Mononuclear cell (primary cell): Measurements from ENCODE around the gene TCL1B. TPM values are rescaled to one million over a fixed set of nuclear protein-coding genes. Genes with fewer than 3 reads are reported as not detected.
"Not testable (repeated sequence)": the region's sequence is repeated elsewhere in the genome, so short reads cannot be mapped to it uniquely, and the experiment has no call there.

Experiments used
- H3K27me3 ChIP-seq: 2 replicates; pipeline ENCODE4 v1.6.0; 2011; ENCODE audit warnings: low read length, control low read depth; ENCODE audit not compliant: insufficient read depth
- H3K4me1 ChIP-seq: 2 replicates; pipeline ENCODE4 v1.5.1; 2011; ENCODE audit warnings: mild to moderate bottlenecking, low read length, control low read depth; ENCODE audit not compliant: insufficient read depth
- H3K4me3 ChIP-seq: 2 replicates; pipeline ENCODE4 v1.5.1; 2011; ENCODE audit warnings: mild to moderate bottlenecking, low read length, moderate library complexity
- H3K9me3 ChIP-seq: 2 replicates; pipeline ENCODE4 v1.5.1; 2011; ENCODE audit warnings: low read depth, mild to moderate bottlenecking, control low read depth, low read length
- total RNA-seq: library from RNA; depleted of rRNA; stranded (reverse); fragments of >200 nt; gene quantifications from one replicate; pipeline ENCODE4 v1.2.3, GENCODE V29; 2012

TCL1B gene
- total RNA-seq, 1 donor: 0.21 TPM

DNA sequence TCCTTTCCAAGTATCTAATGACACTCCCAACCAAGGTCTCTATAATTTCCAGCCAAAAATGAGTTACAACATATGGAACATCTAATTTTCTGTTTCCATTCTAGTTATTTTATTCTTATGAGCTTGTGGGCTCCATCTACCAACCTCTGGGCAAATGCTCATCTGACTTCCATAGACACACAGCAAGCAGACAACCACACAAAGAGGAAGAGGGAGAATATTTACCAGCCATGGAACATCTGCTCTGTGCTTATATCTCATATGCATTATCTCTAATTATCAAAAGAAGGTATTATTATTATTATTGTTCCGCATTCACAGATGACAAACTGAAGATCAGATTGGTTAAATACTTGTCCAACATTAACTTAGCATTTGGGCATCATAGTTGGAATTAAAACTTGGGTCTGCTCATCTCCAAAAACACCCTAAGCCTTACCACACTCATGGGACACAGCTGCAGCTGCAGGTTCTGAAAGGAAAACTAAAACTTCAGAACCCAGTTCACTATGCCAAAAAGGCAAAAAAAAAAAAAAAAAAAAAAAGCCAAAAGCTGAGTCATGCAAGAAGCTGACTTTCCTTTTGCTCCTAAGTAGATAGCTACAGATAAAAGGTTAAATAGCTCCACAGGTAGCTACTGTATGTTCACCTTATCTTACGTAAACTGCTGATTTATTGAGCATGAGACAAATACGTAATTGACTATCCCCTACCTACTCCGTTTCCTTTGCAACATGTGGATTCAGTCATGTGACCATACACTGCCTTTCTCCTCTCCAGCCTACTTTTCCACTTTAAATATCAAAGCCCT, 23.6 kb upstream of the TCL1B start:
- Histone ChIP-seq H3K9me3 (no peaks in the 10 kb centered on the region), H3K27me3 (no peaks in the 10 kb centered on the region), H3K4me1 (peaks cover 25% of the 10 kb centered on the region), H3K4me3 (no peak overlapping the region)

DNA sequence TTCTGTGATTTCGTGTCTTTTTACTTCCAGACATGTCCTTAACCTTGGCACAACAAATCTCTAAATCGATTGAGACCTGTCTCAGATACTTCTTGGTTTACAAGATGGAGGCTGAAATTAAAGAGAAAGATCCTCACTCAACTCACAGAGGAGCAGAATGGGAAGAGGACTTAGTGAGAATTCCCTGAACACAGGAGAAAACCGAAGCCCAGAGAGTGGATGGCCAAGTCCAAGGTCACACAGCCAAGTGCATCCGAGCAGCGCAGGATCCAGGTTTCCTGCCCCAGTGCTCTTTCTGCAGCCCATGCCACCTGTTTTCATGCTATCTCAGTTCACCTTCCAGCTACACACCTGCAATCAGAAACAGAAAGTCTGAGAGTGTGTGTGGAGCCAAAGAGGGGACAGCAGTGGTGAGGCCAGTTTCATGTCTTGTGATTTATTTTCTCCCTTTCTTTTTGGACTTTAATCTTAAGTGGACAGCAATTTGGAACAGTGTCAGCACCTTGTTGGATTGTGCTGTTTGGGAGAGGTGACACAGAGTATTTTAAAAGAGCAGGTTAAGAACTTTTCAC, 22.9 kb upstream of the TCL1B start:
- H3K9me3 ChIP-seq: no peaks in the 10 kb centered on the region
- peaks cover 26% of the 10 kb centered on the region for H3K4me1 ChIP-seq
- H3K4me3 ChIP-seq: no peak overlapping the region
- no peaks in the 10 kb centered on the region for H3K27me3 ChIP-seq

DNA sequence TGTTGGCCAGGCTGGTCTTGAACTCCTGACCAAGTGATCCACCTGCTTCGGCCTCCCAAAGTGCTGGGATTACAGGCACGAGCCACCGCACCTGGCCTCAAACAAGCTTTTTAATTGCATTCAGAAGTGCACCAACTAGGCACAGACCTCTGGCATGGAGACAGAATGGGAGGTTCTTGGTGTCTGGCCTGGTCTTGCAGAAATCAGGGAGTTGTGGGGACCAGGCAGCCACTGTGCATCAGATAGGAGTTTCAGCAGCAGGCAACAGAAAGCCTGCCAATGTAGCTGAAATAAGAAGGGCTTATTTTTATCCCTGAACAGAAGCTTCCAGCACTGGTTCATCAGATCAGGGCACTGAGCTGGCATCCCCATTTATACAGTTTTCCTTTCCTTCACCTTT, 22.2 kb upstream of the TCL1B start:
- Histone ChIP-seq H3K27me3 (no peaks in the 10 kb centered on the region), H3K4me3 (no peak overlapping the region), H3K4me1 (peaks cover 26% of the 10 kb centered on the region), H3K9me3 (no peaks in the 10 kb centered on the region)

GRCh38 chr14:95664546-95664945, 21.7 kb upstream of the TCL1B start:
- Histone ChIP-seq H3K27me3 (no peaks in the 10 kb centered on the region), H3K4me1 (peaks cover 26% of the 10 kb centered on the region), H3K9me3 (no peaks in the 10 kb centered on the region), H3K4me3 (no peak overlapping the region)

GRCh38 chr14:95665530-95665929, 20.7 kb upstream of the TCL1B start:
- peaks cover 26% of the 10 kb centered on the region for H3K4me1 ChIP-seq
- not testable (repeated sequence) for H3K4me3 ChIP-seq, H3K9me3 ChIP-seq, H3K27me3 ChIP-seq

DNA sequence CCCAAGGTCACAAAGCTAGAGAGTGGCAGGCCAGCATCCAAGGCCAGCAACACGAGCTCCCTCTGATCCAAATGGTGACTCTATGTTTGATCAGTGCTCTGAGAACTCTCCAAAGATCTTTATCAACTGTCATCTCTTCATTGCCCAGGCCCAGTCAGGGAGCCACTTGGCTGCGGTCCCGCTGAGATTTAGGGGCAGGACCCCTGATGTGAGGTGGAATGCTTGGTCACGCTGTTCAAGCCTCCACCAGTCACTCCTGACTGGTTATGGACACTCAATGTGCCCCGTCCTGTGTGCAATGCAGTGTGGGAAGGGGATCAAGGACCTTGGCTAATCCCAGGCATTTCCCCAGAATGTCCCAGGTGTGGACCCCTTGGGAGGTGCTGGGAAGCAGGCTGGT, 19.8 kb upstream of the TCL1B start:
- no peak overlapping the region for H3K4me3 ChIP-seq
- peaks cover 26% of the 10 kb centered on the region for H3K4me1 ChIP-seq
- no peaks in the 10 kb centered on the region for H3K27me3 ChIP-seq
- no peaks in the 10 kb centered on the region for H3K9me3 ChIP-seq

DNA sequence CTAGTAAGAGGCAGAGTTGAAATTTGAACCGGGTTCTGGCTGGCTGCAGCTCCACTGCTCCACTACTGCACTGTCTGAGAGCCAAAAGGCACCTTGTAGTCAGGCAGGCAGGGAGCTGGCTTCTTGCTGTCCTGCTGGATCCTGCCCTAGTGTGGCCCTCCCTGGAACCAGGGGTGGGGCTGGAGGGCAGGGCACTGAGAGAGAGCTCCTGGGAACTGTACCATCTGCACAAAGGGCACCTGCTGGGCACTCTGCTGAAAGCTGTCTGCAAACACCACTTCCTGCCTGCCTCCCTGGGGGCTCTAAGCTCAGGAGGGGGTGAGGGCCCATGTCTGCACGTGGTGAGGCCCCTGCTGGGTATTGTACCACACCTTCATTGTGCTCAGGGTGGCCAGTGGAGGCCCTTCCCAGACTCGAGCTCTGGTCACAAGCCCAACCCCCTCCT, 19.0 kb upstream of the TCL1B start:
- Histone ChIP-seq H3K27me3 (no peaks in the 10 kb centered on the region), H3K9me3 (no peaks in the 10 kb centered on the region), H3K4me1 (peaks cover 26% of the 10 kb centered on the region), H3K4me3 (no peak overlapping the region)

DNA sequence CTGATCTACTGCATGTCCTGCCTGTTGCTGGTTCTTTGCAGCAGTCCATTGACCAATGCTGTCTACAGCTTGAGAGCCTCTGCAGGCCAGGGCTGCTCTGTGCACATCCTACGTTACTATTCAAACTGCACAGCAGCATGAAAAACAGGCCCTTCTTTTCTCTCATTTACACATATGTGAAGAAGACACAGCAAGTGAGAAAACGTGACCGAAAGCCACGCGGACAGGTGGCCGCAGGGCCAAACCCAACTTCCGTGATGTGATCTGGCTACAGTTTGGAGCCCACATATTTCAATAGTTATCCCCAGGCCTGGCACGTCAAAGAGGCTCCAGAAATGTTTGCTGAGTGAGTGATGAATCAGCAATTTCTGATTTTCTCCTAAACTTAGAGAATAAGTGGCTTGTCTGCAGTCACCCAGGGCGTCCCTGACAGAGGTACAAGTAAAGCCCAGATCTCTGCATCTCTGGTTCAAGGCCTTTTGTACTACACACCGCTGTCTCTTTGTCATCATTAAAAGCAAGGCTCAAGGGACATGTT, 17.9 kb upstream of the TCL1B start:
- H3K9me3 ChIP-seq: no peaks in the 10 kb centered on the region
- no peaks in the 10 kb centered on the region for H3K27me3 ChIP-seq
- no peak overlapping the region for H3K4me3 ChIP-seq
- peaks cover 21% of the 10 kb centered on the region for H3K4me1 ChIP-seq

GRCh38 chr14:95674613-95675012, 11.6 kb upstream of the TCL1B start:
- Histone ChIP-seq H3K27me3 (no peaks in the 10 kb centered on the region), H3K4me1 (no peaks in the 10 kb centered on the region), H3K4me3 (no peak overlapping the region), H3K9me3 (no peaks in the 10 kb centered on the region)

GRCh38 chr14:95675486-95675885, 10.7 kb upstream of the TCL1B start:
- Histone ChIP-seq H3K27me3 (no peaks in the 10 kb centered on the region), H3K4me1 (peaks cover 8% of the 10 kb centered on the region), H3K4me3 (no peak overlapping the region), H3K9me3 (no peaks in the 10 kb centered on the region)

DNA sequence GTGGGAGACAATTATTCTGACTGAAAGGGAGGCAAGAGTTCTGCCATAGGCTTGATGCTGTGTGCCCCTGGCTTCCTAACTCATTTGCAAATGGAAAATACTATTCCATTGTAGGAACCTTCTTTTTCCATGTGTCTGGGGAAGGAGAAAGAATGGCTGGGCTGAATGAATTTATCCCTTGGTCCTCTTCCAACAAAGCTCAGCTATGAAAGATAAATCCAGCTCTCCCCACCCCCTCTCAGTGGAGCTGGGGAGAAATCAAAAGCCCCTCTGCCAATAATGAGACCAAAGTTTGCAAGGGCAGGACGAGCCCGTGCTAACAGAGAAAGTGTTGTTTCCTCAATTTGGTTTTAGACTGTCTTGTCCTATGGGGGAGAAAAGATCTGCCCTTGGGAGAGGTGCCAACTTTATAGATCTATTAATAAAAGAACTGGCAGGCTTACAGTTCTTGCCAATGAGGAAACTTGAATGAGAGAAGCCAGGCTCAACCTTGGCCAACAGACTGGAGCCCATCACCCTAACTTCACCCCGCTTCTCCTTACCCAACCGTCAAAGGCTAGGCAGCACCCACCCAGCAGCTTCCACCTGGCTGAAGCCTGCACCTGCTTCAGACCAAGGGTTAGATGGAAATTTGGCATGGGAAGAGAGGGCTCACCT, 8.9 kb upstream of the TCL1B start:
- H3K27me3 ChIP-seq: no peaks in the 10 kb centered on the region

GRCh38 chr14:95679148-95679815, 6.9 kb upstream of the TCL1B start:
- Histone ChIP-seq H3K9me3 (no peaks in the 10 kb centered on the region), H3K4me1 (peaks cover 8% of the 10 kb centered on the region), H3K27me3 (no peaks in the 10 kb centered on the region), H3K4me3 (no peak overlapping the region)

More for the DNA sequence above, 8.9 kb upstream of the TCL1B start:
- H3K4me3 ChIP-seq: no peak overlapping the region
- peaks cover 8% of the 10 kb centered on the region for H3K4me1 ChIP-seq
- H3K9me3 ChIP-seq: no peaks in the 10 kb centered on the region

GRCh38 chr14:95679998-95680735, 6.1 kb upstream of the TCL1B start:
- H3K4me3 ChIP-seq: no peak overlapping the region
- no peaks in the 10 kb centered on the region for H3K27me3 ChIP-seq
- H3K9me3 ChIP-seq: no peaks in the 10 kb centered on the region
- peaks cover 8% of the 10 kb centered on the region for H3K4me1 ChIP-seq

DNA sequence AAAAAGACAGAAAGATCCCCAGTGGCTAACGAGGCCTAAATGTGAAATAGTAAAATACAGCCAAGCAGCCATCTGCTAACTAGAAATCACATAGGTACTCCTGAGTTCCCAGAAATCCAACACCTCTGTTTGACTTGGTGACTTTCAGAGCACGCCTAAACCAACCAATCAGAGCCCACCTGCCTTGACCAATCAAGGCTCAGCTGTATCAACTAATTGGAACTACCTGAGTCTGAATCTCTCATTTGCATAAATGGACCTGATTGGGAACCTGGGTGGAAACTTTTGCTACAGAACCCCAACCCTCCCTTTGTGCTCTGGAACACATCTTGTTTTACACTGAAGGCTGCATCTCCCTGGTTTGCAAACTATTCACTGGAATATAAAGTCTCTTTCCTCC, 5.1 kb upstream of the TCL1B start:
- Histone ChIP-seq H3K27me3 (no peaks in the 10 kb centered on the region), H3K4me1 (peaks cover 8% of the 10 kb centered on the region), H3K9me3 (no peaks in the 10 kb centered on the region), H3K4me3 (no peak overlapping the region)
